ENCODE results near the gene GRIN2C.

GRIN2C gene

DNA sequence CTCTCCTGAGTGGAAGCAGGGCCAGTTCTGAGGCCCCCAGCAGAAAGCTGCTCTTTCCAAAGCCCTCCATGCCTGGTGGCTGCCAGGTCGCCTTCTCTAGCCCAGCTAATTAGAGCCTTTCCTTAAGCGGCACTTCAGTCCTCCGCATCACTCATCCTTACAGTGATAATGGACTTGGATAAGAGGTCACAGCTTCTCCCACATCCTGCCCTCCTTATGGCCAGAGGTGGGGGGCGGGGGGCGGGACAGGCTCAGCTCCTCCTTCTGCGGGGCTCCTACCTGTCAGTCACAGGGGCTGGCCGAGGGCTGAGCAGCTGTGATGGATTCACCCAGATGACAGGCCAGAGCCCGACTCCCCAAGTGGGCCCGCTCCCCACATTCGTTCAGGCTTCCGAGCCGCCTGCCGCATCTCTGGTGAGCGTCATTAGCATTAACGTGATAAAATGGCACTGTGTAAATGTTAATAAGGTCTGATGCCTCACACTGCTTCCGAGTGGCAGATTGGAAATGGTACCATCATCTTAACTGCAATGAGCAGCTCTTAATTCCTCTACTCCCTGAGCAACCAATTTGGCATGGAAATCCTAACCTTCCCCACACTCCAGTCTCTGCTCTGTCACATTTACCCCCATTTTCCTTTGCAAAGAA lies 41.3 kb downstream of the GRIN2C start (continued):
- TF ChIP-seq, protein P1, sequence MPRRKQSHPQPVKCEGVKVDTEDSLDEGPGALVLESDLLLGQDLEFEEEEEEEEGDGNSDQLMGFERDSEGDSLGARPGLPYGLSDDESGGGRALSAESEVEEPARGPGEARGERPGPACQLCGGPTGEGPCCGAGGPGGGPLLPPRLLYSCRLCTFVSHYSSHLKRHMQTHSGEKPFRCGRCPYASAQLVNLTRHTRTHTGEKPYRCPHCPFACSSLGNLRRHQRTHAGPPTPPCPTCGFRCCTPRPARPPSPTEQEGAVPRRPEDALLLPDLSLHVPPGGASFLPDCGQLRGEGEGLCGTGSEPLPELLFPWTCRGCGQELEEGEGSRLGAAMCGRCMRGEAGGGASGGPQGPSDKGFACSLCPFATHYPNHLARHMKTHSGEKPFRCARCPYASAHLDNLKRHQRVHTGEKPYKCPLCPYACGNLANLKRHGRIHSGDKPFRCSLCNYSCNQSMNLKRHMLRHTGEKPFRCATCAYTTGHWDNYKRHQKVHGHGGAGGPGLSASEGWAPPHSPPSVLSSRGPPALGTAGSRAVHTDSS (tag by site-specific recombination; IDR thresholded peaks at IDR 0.05): no peak
- TF ChIP-seq ZNF341 (tag by site-specific recombination; IDR thresholded peaks at IDR 0.05; ENCODE audit: low read depth): no peak
- no peak for TF ChIP-seq ZNF394 (tag by site-specific recombination; IDR thresholded peaks at IDR 0.05; ENCODE audit: borderline replicate concordance)
- TF ChIP-seq ZNF133 (tag by site-specific recombination; IDR thresholded peaks at IDR 0.05): no peak
- no peak for TF ChIP-seq ZNF184 (tag by site-specific recombination; IDR thresholded peaks at IDR 0.05)
- TF ChIP-seq, protein P2, sequence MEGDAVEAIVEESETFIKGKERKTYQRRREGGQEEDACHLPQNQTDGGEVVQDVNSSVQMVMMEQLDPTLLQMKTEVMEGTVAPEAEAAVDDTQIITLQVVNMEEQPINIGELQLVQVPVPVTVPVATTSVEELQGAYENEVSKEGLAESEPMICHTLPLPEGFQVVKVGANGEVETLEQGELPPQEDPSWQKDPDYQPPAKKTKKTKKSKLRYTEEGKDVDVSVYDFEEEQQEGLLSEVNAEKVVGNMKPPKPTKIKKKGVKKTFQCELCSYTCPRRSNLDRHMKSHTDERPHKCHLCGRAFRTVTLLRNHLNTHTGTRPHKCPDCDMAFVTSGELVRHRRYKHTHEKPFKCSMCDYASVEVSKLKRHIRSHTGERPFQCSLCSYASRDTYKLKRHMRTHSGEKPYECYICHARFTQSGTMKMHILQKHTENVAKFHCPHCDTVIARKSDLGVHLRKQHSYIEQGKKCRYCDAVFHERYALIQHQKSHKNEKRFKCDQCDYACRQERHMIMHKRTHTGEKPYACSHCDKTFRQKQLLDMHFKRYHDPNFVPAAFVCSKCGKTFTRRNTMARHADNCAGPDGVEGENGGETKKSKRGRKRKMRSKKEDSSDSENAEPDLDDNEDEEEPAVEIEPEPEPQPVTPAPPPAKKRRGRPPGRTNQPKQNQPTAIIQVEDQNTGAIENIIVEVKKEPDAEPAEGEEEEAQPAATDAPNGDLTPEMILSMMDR (tag by site-specific recombination; IDR thresholded peaks at IDR 0.05): no peak
- TF ChIP-seq ZNF785 (tag by site-specific recombination; IDR thresholded peaks at IDR 0.05): no peak
- no peak for TF ChIP-seq ZNF776 (tag by site-specific recombination; IDR thresholded peaks at IDR 0.05; ENCODE audit: borderline replicate concordance)
- no peak for TF ChIP-seq SCRT1 (tag by site-specific recombination; IDR thresholded peaks at IDR 0.05; ENCODE audit: borderline replicate concordance)

DNA sequence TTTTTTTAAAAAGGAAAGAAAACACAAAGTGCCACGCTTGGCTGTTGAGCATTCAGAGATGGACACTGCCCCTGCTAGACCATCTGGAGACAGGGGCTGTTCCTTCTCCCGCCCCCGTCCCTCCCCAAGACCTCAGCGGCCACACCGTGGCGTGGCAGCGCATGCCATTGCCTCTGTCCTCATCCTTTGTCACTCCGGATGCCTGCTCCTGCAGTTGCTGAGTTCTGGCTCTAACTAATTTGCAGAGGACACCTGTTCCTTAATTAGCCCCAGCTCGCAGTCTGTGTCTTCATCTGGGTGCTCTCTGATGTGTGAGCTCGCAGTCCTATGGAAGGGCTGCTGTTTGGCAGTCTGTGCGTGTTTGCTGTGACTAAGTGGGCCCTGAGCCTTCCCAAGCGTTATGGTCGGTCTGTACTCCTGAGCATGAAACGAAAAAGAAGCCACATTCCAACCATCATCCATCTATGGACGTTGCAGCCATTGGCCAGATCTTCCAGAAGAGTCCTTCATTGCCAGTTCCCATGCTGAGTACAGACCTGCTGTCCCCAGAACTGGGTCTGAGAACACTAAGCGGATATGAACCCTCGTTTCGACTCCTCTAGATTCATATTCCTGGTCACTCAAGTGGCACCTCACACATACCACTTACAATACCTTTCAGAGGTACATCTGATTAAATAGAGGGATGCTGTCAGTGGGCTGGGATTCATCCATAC lies 42.6 kb downstream of the GRIN2C start:
- peak; percentile 58 for TF ChIP-seq ZNF341 (tag by site-specific recombination; IDR thresholded peaks at IDR 0.05; ENCODE audit: low read depth)
- TF ChIP-seq, protein P3, sequence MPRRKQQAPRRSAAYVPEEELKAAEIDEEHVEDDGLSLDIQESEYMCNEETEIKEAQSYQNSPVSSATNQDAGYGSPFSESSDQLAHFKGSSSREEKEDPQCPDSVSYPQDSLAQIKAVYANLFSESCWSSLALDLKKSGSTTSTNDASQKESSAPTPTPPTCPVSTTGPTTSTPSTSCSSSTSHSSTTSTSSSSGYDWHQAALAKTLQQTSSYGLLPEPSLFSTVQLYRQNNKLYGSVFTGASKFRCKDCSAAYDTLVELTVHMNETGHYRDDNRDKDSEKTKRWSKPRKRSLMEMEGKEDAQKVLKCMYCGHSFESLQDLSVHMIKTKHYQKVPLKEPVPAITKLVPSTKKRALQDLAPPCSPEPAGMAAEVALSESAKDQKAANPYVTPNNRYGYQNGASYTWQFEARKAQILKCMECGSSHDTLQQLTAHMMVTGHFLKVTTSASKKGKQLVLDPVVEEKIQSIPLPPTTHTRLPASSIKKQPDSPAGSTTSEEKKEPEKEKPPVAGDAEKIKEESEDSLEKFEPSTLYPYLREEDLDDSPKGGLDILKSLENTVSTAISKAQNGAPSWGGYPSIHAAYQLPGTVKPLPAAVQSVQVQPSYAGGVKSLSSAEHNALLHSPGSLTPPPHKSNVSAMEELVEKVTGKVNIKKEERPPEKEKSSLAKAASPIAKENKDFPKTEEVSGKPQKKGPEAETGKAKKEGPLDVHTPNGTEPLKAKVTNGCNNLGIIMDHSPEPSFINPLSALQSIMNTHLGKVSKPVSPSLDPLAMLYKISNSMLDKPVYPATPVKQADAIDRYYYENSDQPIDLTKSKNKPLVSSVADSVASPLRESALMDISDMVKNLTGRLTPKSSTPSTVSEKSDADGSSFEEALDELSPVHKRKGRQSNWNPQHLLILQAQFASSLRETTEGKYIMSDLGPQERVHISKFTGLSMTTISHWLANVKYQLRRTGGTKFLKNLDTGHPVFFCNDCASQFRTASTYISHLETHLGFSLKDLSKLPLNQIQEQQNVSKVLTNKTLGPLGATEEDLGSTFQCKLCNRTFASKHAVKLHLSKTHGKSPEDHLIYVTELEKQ (tag by site-specific recombination; IDR thresholded peaks at IDR 0.05; ENCODE audit: borderline replicate concordance): no peak
- H3K4me1 ChIP-seq (ENCODE audit: control insufficient read depth, insufficient read depth, low read length): no peaks in the 10 kb centered on the region
- H3K4me3 ChIP-seq (ENCODE audit: low read depth, low read length): no peak overlapping the region
- peaks cover 0 to 44% of the 10 kb centered on the region in 2 experiments; a peak in 1 of 3 replicates for H3K36me3 ChIP-seq (ENCODE audit: control insufficient read depth in 2 of 2, insufficient read depth in 1 of 2, low read length in 2 of 2)
- no peaks in the 10 kb centered on the region for H3K9me3 ChIP-seq (ENCODE audit: control insufficient read depth, insufficient read depth, low read depth, low read length)
- no peak overlapping the region for H3K27ac ChIP-seq (ENCODE audit: extremely low read depth, low read depth, low read length)
- CTCF ChIA-PET: interaction anchor here (0.6 to 5.9 kb wide), 7 partner anchors 25 to 547 kb away, joined by 3 to 38 read pairs (median 4); no protein-coding TSS in a partner anchor
- POLR2A ChIA-PET: no interaction called here

DNA sequence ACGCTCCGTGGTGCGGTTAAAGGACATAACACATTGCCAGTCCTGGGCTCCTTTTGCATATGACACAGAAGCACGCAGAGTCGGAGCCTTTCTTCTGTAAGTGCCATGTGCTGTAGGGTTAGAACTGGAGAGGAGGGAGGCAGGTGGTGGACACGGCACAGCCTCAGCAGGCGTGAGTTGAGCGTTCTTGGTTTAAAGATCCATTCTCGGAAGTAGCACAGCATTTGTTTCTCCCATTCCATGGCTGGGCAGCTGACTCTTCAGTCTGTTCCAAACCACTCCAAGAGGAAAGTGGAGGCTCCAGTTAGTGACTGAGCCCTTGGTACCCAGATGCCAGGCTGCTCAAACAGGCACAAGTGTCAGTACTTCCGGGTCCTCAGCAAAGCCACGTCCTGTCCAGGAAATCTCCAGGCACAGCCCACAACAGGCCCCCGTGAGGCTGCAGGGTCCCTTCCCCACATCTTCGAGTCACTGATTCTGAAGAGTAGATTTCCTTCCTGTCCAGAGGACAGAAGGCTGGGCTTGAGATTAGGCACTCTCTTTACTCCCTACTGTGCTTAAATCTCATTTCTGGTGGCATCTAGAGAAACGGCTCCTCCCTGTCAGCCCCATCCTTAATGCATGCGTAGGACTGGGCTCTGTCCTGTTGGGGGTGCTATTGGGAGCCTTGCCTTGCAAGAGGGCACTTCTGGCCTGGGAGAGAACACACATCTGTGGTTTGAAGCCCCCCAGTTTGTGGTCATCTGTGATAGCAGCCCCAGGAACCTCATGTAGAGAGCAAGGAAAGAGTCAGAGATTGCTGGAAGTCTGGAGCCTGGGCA lies 43.9 kb downstream of the GRIN2C start:
- peaks cover 0 to 38% of the 10 kb centered on the region in 2 experiments; a peak in 2 of 3 replicates for H3K36me3 ChIP-seq (ENCODE audit: control insufficient read depth in 2 of 2, insufficient read depth in 1 of 2, low read length in 2 of 2)
- H3K4me3 ChIP-seq (ENCODE audit: low read depth, low read length): no peak overlapping the region
- no peaks in the 10 kb centered on the region for H3K9me3 ChIP-seq (ENCODE audit: control insufficient read depth, insufficient read depth, low read depth, low read length)
- H3K4me1 ChIP-seq (ENCODE audit: control insufficient read depth, insufficient read depth, low read length): no peaks in the 10 kb centered on the region
- H3K27ac ChIP-seq (ENCODE audit: extremely low read depth, low read depth, low read length): no peak overlapping the region
- ChIA-PET CTCF (interaction anchor here (0.6 to 5.9 kb wide), 8 partner anchors 11 to 546 kb away, joined by 3 to 38 read pairs (median 4); no protein-coding TSS in a partner anchor), POLR2A (no interaction called here)
- TF ChIP-seq ZNF830 (tag by site-specific recombination; IDR thresholded peaks at IDR 0.05; ENCODE audit: low read depth) (no peak), ZNF529 (tag by site-specific recombination; IDR thresholded peaks at IDR 0.05; ENCODE audit: insufficient replicate concordance) (no peak), ZNF530 (tag by site-specific recombination; IDR thresholded peaks at IDR 0.05; ENCODE audit: low read depth) (no peak), MEIS1 (CRISPR knock-in tag; IDR thresholded peaks at IDR 0.05; ENCODE audit: borderline replicate concordance) (no peak), ZNF600 (tag by site-specific recombination; IDR thresholded peaks at IDR 0.05) (no peak), ZFP69B (tag by site-specific recombination; IDR thresholded peaks at IDR 0.05) (no peak), ZNF76 (tag by site-specific recombination; IDR thresholded peaks at IDR 0.05; ENCODE audit: borderline replicate concordance, low read depth) (no peak), ZXDB (tag by site-specific recombination; IDR thresholded peaks at IDR 0.05) (no peak), ZNF140 (tag by site-specific recombination; IDR thresholded peaks at IDR 0.05) (no peak), ZNF341 (tag by site-specific recombination; IDR thresholded peaks at IDR 0.05; ENCODE audit: low read depth) (no peak; the same call in 1 of the 2 replicates), ZNF138 (tag by site-specific recombination; IDR thresholded peaks at IDR 0.05; ENCODE audit: borderline replicate concordance) (no peak)
- TF ChIP-seq, protein P4, sequence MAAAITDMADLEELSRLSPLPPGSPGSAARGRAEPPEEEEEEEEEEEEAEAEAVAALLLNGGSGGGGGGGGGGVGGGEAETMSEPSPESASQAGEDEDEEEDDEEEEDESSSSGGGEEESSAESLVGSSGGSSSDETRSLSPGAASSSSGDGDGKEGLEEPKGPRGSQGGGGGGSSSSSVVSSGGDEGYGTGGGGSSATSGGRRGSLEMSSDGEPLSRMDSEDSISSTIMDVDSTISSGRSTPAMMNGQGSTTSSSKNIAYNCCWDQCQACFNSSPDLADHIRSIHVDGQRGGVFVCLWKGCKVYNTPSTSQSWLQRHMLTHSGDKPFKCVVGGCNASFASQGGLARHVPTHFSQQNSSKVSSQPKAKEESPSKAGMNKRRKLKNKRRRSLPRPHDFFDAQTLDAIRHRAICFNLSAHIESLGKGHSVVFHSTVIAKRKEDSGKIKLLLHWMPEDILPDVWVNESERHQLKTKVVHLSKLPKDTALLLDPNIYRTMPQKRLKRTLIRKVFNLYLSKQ (tag by site-specific recombination; IDR thresholded peaks at IDR 0.05; ENCODE audit: borderline replicate concordance): no peak

Measured in HEK293 (cell line).